GM21737 (cell line): ENCODE measurements around the gene CTSH.

ENCODE experiments used
- ATAC-seq: cut with Tn5 transposase; IDR thresholded peaks from one replicate; pipeline ENCODE4 v1.9.1; 2021; ENCODE audit warnings: mild to moderate bottlenecking, moderate library complexity; ENCODE audit not compliant: unreplicated experiment

CTSH gene

DNA sequence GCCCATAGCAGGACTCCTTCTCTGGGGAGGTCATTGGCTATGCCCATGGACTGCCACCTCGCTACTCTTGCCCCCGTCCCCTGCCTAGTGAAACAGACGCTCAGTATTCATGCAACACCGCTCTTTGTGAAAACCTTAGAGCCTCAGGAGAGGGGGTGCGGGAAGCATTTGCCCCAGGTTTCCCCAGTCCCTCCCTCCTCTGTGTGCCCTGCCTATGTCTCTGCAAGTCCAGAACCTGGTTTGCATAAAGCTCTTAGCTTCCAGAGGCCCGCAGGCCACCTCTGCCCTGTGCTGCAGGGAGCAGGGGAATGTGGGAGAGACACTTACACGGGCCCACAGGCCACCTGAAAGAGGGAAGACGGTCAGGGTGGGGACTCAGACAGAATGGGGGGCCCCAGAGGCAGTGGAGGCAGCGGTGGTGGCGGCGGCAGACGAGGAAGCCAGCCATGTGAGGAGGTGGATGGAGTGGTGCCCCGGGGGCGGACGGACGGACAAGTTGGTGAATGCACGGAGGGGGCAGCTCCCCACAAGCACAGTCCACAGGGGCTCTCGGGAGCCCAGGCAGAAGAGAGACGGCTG lies 33.8 kb upstream of the CTSH start:
- ATAC-seq = no peak

DNA sequence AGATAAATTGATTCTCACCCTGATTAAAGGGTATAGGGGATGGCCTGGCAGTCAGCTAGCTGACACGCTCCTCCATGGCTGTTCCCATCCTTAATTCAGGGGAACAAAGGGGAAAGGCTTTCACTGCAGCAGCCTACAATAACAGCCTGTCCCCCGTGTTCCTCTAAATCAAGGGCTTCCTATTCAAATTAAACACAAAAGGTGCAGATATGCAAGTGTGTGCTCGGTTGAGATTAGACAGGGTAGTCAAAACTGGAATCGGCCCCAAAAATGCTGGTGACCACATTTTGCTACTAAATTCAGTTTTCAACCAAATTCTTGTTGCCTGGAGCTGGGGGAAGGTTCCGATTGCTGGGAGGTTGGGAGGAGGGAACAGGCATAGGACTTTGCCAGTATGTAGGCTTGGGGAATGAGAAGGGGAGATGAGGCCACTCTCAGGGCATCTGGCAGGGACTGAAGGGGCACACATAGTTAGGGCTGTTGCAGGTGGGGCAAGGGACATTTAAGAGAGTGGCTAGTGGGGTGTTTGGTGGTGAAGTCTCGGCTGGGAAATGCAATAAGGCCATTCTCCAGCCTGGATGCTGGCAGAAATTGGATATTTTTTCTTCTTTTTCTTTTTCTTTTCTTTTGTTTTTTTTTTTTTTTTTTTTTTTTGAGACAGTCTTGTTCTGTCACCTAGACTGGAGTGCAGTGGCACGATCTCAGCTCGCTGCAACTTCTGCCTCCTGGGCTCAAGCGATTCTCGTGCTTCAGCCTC lies 32.9 kb upstream of the CTSH start:
- ATAC-seq = peak; percentile 19

DNA sequence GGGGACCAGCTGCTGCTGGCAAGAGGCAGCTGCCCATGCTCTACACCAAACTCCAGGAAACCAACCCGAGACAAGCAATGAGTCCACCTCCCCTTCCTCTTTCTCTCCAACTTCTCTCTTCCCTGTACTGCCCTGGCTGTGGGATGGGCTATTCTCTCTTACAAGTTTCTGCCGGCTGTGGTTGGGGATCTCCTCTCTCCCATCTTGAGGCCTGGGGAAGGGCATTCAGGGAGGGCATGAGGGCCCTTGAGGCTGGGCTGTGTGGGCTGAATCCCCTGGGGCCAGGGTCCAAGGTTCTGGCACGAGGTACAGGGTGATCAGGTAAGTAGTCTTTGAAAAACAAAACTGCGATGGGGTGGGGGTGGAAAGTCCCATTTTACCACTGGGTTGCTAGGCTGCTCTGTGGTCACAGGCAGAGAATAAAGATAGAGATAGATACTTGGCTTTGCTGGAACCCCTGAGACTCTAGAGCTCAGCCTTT lies 32.3 kb upstream of the CTSH start:
- peak; percentile 62 for ATAC-seq

DNA sequence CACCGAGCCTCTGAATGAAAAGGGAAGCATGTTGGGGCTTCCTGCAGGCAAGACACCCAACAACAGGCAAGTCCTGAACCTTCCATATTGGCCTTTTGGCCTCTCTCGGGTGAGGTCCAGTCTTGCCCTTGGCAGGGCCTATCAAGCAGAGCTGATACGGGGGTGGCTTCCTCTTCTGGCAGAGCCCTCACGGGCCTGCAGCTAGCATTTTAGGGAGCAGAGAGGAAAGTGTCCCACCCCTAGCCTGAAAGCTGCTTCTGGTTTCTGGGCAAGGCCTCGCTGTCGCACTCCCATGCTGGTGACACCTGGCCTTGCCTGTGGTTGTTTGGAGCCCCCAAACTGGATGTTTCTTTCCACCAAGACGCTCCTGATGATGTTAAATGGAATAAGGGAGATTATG lies 31.8 kb upstream of the CTSH start:
- ATAC-seq = no peak

DNA sequence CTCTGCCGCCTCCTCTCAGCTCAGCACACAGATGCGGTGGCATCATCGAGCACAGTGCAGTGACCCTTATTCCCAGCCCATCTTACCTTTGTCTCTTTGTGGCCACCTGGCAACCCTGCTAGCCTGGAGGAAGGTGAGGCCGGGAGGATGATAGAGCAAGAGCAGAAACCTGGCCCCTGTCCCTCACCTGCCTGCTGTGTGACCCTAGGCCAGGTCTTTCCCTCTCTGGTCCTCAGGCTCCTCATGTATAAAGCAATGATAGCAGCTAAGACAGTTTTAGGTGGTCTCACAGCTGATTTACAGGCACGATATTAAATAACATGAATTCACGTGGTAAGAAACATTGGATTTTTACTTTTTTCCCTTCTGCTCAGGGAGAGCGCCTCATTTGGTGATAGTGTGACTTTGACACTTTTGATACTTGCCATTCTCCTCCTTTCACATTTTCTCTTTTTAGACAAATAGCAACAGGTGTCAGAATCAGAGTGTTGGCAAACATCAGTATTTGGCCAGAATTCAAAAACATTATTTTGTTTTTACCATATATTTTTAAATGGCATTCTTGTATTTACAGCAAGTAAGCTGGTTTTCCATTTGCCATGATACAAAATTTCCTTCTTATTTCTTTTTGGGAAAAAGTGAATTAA lies 29.5 kb upstream of the CTSH start:
- no peak for ATAC-seq

DNA sequence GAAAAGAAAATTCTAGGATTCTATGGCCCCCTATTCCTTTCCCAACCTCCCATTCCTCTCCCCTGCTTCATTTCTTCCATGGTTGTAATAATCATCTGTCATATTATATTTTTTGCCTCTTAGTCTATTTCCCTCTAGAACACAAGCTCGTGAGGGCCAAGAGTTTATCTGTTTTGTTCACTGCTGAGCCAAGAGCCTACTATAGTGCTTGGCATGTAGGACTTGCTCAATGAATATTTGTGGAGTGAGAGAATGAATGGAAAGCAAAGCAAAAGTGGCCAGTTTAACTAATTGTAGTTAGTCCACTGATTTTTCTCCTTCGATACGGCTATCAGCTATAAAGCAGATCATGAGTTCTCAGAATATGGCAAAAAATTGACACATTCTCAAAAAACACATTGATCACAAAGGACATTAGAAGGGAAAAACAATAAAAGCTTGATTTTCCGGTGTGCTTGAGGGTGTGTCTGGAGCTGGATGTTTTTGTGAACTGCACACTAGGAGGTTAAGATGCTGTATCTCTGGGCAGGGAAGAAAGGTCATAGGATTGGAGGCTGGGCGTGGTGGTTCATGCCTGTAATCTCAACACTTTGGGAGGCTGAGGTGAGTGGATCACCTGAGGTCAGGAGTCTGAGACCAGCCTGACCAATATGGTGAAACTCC lies 25.0 kb upstream of the CTSH start:
- ATAC-seq = no peak

DNA sequence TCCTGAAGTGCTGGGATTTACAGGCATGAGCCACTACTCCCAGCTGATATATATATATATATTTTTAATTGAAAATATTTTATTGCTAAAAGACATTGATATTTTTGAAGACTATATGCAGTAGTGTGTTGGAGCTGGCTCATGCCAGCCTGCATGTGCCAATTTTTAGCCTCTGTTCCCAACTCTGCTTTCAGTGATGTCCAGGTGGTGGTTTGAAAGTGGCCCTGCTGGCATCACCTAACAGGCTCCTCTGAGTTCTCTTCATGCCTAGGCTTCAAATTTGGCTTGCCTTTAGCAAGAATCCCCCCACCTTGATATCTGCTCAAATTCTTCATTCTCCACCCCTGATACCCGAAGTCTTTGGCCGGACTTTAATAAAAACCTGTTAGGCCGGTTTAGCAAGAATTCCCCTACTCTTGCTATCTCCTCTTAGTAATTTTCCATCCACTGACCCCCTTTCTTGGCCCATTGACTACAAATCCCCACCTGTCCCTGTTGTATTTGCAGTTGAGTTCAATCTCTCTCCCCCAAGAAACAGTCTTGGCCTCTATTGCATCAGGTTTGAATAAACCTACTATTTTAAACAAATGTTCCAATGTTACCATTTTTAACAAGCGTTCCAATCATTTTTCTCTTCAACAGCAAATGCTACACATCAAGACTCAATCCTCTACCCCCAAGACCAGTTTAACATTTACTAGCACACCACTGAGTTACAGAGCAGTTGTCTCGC lies 23.9 kb upstream of the CTSH start:
- no peak for ATAC-seq

DNA sequence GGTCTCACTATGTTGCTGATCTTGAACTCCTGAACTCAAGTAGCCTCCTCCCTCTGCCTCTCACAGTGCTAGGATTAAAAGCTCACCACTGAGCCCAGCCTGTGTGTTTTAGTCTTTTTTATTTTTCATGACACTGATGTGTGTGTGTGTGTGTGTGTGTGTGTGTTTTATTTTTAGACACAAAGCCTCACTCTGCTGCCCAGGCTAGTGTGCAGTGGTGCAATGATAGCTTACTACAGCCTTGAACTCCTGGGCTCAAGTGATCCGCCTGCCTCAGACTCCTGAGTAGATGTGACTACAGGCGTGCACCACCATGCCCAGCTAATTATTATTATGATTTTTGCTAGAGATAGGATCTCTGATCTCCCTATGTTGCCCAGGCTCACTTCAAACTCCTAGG lies 23.3 kb upstream of the CTSH start:
- no peak for ATAC-seq

DNA sequence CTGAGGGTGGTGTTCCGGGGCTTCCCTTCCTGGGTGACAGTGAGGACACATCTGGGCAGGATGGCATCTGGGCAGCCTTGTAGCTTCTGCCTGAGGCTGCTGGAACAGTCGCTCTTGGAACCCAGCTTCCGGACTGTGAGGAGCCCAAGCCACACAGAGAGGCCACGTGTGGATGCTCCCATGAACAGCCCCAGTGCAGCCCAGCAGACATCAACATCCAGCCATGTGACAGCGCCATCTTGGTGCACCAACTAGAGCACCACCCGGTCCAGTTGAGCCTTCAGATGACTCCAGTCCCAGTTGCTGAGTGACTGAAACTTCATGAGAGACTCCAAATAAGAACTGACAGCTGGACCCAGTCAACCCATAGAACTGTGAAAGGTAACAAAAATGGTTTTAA lies 15.5 kb upstream of the CTSH start:
- no peak for ATAC-seq

DNA sequence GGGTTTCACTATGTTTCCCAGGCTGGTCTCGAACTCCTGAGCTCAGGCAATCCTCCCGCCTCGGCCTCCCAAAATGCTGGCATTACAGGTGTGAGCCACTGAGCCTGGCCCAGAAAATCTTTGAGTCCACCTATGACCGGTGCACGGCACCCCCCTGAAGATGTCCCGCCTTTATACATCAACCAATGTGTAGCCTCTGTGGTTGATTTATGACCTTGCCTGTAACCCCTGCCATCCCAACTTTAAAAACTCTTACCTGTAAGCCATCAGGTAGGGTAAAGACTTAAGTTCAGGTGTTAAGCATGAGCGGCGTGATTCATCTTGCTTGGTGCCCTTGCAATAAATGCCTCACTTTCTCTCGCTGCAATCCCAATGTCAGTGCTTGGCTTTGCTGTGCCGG lies 14.5 kb upstream of the CTSH start:
- ATAC-seq = no peak

DNA sequence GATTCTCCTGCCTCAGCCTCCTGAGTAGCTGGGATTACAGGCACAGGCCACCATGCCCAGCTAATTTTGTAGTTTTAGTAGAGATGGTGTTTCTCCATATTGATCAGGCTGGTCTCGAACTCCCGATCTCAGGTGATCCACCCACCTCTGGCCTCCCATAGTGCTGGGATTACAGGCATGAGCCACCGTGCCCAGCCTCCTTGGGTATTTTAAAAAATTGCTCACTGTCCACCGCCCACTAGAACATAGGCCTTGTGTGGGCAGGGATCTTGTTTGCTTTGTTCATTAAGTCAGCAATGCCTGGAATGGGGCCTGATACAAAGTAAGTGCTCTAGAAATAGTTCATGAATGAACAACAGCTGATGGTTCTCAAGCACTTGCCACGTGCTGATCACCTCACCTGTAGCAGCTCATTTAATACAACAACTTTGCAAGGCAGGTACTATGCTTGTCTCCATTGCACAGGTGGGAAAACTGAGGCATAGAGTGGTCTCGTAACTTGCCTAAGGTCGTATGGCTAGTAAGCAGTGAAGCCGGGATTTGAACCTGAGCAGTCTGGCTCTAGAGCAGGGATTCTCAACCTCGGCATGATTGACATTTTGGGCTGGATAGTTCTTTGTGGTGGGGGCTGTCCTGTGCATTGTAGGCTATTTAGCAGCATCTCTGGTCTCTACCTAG lies 12.7 kb upstream of the CTSH start:
- ATAC-seq = no peak

DNA sequence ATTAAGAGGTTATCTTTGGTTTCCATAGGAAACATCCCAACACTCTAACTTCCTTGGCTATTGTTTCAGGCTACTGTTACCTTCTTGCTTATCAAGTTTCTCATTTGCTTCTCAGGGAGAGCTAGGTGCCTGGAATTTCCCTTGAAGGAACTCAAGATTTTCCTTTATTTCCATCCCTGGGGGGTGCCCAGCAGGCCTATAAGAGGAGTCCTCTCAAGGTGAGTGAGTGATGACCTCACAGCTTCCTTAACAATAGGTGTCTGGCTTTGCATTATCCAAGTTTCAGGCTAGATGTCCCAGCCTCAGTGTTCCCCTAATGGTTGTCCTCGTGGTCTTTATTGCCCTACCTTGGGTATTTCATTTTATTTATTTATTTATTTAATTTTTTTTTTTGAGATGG lies 12.1 kb upstream of the CTSH start:
- ATAC-seq = no peak

DNA sequence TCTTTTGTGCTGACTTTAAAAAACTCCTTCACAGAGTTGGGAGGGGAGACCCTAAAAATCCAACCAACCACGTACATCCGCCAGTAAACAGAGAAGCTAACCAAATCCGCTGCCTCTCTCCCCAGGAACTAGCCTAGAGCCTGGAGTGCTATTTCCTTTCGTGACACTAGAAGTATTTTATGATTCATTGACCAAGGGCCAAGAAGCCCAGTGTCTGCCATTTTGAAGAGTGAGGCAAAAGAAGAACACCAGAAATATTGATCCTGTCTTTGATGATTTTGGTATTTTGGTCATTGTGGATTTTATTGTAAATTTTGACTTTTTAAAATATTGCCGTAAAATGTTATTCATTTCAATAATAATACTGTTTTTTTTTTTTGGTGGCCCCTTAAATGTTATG lies 10.5 kb upstream of the CTSH start:
- no peak for ATAC-seq

DNA sequence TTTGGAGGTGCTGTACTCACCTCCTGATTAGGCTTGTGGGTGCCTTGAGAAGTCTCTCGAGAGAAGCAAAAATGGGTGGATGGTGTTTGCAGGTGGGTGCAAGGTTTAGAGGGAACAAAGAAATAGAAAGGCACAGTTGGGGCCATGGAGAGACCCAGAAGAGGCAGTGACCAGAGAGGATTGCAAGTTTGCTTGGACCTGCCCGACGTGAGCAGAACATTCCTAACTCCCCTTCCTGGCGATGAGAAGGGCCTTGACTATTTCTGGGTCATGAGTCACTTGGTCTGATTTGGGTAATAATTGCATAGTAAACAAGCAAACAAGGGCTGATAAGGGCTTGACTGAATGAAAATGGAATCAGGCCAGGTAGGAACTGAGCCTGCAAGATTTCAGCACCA lies 7.0 kb upstream of the CTSH start:
- ATAC-seq = no peak

DNA sequence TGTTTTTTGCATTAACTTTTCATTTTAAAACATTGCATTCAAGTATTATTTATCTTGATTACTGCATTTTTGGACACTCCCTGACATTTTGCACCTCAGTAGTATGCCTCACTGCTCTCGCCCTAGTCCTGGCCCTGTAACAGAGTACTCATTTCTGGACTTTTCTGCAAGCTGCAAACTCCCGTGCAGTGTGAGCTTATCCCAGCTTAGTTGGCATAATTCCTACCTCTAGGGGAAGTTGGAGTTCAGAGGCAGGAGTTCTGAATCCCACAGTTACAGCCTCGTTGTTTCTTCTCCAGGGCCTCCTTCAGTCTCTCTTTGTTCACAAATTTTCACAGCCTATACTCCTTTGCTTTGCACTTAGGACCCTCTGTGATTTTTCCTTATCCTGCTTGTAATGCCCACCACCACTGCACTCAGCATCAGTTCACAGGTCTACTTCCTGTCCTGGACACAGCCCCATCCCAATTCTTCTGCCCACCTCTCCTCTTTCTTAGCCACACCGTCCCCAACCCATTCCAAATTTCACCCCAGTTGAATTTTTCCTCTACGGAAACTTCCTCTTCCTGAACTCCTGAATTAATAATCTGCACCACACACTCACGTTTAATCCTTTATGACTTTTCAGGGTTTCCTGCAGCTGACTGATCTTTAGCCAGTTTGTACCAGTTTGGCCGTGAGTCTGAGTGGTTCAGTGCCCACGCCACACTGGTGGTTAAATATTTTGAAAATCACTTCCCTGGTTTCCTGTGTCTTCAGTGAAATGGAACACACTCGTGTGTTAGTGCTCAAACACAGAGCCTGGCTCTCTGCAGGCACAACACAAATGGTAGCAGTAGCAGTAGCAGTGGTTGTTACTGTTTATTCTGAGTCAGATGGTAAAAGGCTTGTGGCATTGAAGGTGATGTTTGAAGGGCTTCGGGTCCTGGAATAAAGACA lies 6.3 kb upstream of the CTSH start:
- no peak for ATAC-seq

DNA sequence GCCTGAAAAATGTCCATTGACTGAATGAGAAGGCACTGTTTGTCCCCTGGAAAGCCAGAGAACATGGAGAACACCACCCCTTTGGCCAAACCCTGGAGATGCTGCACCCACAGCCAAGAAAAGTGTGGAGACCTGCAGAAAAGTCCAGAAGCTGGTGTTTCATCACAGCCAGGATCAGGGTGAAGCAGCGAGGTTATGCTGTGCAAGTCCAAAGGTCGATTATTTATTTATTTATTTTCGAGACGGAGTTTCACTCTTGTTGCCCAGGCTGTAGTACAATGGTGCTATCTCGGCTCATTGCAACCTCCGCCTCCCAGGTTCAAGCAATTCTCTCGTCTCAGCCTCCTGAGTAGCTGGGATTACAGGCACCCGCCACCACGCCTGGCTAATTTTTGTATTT lies 5.5 kb upstream of the CTSH start:
- ATAC-seq = no peak

DNA sequence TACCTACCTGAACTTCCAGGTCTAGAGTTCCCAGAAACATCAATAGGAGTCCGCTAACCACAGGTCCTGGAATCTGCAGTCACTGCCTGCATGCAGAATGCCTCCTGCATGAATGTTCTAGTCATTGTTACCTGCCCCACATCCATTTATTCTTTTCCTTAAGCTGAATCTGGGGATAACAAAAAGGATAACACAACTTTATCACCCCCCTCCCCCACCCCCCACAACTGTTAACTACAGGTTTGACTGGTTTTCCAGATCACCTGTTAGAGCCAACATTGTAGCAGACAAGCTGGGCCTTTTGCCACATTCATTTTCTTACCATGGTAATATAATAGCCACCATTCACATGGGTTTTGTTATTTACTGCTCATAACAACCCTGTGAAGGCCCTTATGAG lies 4.6 kb upstream of the CTSH start:
- no peak for ATAC-seq

DNA sequence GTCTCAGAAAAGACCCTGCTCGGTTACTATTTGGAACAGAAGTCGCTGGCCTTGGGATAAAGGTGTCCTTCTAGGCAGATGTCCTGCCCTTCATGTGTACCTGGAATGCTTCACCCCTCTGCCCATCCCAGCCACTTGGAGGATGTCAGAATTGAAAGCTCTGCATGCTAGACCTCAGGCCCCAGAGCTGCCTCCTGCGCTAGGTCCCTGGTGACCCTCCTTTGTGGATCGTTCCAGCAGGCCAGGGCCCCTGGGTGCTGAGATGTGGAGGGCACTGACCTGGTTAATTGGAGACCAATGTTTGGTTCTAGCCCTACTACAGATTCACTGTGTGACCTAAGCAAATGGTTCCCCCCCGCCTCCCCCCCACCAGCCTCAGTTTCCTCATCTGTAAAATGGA lies 2.7 kb upstream of the CTSH start:
- no peak for ATAC-seq

DNA sequence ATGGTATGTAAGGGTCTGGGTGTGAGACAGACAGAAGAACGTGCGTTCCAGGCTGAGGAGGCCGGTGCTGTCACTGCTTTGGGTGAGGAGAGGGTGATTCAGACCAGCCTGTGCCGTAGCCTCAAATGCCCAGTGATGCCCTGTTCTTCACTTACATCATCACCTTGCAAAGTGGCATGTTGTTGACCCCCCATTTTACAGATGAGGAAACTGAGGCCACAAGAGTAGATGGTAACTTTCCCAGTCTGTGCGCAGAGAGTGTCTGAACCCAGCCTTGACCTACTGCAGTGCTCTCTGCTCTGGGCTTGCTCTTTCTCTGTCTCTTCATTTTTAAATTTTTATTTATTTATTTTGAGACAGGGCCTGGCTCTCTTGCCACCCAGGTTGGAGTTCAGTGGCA lies 1.6 kb upstream of the CTSH start:
- ATAC-seq = no peak
